Hematopoietic multipotent progenitor cell treated with erythropoietin and hydrocortisone succinate and interleukin-3 and kit ligand, for 6 days (in vitro differentiated cells): ENCODE results near the gene OR2Z1.
A peak's percentile ranks its signal among the peaks of the same experiment; 100 is the strongest.

ENCODE experiments used
- DNase-seq: peaks from one replicate; pipeline ENCODE4 v3.0.0-alpha.2; 2015

The OR2Z1 gene, protein sequence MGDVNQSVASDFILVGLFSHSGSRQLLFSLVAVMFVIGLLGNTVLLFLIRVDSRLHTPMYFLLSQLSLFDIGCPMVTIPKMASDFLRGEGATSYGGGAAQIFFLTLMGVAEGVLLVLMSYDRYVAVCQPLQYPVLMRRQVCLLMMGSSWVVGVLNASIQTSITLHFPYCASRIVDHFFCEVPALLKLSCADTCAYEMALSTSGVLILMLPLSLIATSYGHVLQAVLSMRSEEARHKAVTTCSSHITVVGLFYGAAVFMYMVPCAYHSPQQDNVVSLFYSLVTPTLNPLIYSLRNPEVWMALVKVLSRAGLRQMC

DNA sequence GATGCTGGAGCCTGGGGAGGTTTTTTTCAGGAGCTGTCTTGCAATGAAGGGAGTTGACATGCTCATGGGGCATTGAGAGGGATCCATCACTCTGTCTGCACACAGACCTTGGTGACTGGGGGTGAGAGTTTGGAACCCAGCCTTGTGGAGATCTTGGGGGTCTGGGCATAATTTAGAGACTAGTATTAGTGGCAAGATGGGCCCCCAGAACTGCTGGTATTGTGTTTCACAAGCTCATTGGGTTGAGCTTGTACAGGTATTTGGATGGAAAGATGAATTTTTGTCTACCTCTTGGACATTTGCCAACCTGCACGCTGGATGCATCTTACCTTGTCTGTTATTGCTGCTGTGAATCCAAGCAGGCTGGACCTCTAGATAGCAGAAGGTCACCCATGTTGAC is at the start of gene OR2Z1:
Gene OR2Z1 (plus strand): TSS at position 301 of the 400 bp plus-strand sequence. CDS start 9,395 bp downstream, outside the sequence.
- no peak for DNase-seq

DNA sequence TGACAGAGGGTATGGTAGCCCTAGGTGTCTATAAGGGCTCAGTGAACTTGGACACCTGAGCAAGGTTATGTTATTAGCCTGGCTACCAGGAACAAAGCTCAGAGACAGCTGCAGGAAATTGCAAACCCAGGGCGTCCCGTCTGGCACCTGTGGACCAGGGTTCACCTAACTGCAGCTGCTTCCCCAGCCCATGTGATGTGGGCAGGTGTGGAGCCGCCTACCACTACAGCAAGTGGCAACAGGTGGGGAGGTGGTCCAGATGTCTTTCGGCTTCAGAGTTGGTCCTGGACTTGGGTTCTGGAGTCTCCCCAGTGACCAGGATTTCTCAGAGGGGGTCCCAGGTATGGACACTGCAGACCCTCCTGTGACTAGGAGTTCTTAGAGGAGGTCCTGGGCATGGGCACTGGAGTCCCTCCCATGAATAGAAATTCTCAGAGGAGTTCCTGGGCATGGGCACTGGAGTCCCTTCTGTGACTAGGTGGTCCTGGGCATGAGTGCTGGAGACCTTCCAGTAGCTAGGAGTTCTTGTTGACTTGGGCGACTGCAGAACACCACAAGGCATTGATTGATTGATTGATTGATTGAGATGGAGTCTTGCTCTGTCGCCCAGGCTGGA is 48.0 kb upstream of the OR2Z1 start:
- no peak for DNase-seq

DNA sequence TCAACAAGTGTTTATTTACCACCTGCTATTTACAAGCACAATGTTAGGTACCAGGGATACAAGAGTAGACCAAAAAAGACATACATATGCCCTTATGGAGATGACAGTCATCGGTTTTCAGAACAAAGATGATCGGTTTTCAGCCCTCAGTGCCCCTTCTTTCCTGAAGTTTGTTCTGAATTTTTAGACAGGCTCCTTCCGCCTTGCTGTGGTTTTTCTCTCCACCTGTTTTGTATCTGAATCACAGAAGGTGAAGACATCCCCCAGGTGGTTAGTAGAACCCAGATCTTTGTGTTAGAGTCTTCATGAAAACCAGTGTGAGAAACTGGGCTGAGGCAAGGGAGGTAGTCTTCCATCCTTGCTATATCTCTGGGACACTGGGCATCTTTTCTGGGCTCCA is 46.4 kb upstream of the OR2Z1 start:
- DNase-seq = no peak

DNA sequence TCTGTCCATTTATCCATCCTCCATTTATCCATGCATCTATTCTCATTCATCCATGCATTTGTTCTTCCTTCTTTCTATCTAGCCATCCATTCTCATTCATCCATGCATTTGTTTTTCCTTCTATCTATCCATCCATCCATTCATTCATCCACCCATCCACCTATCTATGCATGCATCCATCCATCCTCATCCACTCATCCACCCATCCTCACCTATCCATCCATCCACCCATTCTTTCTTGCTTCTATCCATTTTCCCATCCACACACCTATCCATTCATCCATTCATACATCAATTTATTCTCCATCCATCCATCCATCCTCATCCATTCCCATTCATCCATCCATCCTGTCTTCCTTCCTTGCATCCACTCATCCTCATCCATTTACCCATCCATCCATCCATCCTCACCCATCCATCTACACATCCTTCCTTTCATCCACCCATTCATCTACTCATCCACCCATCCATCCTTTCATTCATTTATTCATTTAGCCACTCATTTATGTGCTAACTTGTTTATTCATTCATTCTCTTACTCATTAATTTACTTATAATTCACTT is 43.1 kb upstream of the OR2Z1 start:
- DNase-seq = no peak

DNA sequence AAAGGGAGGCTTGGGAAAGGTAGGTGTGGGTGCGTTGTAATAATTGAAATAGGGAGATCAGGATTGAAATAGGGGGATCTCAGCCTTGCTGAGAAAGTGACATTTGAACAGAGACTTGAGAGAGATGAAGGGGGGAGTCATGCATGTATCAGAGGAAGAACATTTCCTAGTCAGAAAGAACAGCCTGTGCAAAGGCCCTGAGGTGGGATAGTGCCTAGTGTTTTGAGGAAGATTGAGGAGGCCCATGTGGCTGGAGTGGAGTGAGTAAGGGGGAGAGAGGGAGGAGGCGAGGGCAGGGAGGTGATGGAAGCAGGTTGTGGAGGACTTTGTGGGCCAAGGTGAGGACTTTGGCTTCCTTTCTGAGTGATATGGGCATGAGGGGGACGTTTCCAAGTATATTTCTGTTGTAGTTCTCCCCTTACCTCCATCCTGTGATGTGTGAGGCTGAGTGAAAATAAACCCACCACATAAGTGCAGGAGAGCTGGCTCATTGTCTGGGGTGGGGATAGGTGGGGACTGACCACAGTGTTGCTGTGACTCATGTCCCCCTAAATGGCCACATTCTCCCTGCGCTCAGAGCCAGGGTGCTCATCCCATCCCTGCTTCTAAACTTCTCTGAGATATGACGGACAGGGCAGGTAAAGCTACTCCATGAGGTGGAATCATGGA is 40.6 kb upstream of the OR2Z1 start:
- DNase-seq = no peak

DNA sequence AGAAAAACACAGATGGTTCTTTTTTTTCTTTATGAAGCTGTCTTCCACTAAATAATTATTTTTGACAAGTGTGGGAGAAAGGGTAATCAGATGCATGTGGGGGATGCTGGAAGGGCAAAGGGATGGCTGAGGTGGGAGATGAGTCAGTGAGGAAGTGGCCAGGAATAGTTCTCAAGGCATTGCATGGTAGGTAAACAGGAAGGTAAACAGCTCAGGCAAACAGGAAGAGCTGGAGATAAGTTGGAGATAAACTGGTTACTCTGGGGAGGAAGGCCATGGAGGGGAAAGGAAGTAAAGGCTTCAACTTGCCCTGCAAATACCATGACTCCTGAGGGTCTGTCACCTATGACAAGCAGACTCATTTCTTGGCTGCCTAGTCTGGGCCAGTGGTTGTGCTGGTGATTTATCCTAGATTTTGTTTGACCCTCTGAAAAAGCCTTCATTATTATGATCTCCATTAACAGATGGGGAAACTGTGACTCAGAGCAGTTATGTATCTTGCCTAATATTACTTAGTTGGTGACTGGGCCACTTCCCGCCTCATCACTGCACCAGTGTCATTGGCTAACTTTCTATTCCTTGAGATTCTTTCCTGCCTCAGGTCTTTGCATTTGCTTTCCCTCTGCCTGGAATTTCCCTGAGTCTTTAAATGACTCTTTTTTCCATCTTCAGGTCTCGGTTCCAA is 39.9 kb upstream of the OR2Z1 start:
- DNase-seq = no peak

DNA sequence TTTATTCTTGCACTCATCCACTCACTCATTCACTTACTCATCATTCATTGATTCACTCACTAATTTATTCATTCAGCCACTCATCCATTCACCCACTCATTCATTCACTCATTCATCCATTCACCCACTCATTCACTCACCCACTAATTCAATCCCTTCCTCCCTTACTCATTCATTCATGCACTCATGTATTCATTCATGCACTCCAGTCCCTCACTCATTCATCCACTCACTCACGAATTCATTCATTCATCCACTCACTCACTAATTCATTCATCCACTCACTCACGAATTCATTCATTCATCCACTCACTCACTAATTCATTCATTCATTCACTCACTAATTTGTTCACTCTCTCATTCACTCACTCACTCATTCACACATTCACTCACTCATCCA is 39.0 kb upstream of the OR2Z1 start:
- no peak for DNase-seq

DNA sequence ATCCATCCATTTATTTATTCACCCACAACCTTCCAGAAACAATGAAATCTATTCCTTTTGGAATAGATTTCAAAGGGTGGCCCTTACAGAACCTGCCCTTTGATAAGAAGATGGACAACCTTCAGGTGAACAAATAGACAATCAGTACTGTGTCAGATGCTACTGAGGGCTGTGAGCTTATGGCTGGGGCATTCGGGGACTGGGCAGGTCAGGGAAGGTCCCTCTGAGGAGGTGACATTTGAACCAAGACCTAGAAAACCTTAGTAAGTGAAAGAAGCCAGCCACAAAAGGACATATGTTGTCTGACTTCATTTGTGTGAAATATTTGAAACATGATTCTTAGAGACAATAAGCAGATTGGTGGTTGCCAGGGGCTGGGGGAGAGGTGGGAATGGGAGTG is 38.5 kb upstream of the OR2Z1 start:
- DNase-seq = no peak

DNA sequence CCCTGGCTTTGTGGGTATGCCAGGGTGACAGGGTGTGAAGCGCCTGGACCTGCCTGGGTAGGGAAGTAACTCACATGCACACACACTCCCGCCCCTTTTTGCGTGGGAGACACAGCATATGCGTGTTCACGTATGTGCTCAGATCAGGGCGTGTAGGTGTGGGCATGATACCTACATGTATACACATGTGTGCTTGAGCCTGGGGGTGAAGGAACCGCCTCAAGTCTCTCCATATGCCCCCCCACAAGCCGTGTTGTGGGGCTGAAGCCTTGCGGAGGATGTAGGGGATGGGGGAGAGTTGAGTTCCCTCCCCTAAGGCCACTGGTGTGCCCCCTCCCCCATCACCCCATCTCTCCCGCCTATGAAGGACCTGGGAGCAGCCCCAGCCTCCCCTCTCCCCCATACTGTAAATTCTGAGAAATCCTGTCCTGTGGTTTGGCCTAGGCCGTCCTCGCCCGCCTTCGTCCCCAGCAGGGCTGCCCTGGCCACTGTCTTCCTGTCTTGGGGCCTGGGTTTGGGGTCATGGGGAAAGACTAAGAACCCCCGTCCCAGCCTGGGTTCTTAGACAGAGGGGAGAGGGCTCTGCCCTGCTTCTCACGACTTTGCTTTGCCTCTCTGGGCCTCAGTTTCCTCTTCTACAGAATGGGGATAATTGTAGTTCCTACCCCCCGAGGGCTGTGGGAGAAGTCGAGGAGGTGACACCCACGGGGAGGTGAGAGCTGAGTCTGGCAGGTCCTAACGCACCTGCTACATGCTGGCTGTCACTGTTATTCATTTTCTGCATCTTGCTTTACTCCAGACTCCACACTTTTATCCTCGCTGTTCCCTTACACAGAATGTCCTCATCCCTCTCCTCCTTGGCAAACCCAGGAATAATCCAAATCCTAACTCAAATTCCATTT is 37.2 kb upstream of the OR2Z1 start:
- DNase-seq = no peak

DNA sequence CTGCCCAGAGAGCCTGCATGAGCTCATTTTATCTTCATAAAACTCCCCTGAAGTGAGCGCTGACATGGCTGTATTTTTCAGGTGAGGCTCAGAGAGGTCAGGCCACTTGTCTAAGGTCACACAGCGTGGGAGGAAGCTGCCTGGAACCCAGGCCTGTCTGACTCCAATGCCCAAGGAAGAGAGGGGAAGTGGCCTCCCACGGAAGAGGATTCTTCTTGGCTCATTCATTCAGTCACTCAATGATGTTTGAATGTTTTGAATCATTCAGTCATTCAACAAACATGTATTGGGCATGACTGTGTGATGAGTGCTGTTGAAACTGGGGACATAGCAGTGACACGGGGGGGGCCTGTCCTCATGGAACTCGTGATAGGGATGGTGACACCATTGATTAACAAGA is 34.9 kb upstream of the OR2Z1 start:
- no peak for DNase-seq

DNA sequence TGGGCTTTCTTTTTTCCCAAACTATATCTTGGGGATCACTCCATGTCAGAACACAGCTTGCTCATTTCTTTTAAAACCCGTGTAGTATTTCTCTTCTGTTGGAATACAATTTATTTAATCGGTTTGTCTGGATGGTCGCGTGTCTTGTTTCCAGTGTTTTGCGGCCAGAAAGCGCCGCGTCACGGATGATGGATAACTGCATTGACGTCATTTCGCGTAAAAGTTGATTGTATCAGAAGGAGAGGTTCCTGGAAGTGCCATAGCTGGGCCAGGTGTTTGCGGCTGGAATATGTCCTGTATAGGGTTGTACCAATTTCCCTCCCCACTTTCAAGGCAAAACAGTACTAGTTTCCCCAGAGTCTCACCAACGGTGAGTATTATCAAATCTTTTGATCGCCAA is 32.5 kb upstream of the OR2Z1 start:
- no peak for DNase-seq

DNA sequence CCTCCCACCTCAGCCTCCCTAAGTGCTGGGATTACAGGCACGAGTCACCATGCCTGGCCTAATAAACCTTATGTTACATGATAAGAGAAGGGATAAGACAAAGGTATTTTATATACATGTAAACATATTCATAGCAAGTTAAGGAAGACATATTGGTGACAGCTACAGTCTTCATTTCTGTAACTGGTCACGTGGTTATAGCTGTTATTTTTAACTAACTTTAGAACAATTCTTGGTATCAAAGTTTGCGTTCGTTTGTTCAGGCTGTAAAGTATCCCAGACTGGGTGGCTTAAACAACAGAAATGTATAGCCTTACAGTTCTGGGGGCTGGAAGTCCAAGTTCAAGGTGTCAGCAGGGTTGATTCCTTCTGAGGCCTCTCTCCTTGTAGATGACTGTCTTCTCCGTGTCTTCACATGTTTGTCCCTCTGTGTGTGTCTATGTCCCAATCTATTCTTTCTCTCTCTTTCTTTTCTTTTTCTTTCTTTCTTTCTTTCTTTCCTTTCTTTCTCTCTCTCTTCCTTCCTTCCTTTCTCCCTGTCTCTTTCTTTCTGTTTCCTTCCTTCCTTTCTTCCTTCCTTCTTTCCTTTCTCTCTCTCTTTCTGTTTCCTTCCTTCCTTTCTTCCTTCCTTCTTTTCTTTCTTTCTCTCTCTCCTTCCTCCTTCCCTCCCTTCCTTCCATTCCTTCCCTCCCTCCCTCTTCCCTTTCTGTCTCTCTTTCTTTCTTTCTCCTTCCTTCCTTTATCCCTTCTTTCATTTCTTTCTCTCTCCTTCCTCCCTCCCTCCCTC is 30.5 kb upstream of the OR2Z1 start:
- DNase-seq = no peak

DNA sequence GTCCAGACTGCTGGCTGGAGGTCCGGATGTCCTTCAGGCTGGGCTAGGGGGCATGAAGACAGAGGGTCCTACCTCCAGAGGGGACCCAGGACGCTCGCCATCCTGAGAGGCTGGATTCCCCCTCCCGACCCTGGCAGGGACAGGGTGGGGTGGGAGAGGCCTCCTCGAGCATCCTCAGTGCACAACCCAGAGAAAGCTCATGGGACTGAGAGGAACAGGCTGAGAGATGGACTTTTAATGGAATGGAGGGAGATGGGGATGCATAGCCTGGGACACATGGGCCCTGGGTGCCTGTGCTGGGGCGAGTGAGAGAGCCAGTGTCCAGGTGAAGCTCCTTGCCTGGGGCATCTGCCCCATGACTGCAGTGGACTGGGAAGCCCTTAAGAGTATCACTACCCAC is 25.9 kb upstream of the OR2Z1 start:
- no peak for DNase-seq

DNA sequence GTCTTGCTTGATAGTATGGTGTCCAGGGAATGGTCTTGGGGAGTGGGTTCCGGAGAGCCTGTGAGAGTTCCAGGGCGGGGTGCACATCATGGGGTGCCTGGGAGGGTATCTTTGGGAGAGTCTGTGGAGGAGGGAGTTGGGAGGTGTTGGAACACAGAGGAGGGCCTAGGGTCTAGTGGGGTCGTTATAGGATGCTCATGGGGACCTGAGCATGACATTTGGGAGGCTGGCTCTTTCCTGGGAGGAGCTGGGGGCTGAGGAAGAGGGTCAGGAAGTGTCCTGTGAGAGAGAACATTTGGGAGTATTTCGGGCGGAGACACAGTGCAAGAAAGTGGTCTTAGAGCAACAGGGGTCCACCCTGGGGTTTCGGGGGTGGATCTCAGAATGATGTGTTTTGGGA is 25.5 kb upstream of the OR2Z1 start:
- DNase-seq = no peak

DNA sequence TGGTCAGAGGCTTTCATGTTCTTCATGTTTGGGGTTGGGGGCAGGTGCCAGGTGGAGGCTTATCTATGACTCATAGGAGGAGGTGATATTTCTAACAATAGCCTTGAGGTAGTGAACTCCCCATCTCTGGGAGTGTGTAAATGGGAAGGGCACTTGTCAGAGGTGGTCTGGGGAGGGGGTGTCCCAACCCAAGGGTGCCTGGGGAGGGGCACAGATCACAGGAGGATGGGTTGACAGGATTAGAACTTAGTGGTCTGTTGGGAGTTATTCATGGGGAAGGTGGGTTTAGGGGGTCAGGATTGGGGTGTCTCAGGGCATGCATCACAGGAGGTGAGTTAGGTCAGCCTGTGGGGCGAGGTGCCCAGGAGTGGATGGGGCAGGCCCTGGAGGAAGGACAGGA is 24.4 kb upstream of the OR2Z1 start:
- no peak for DNase-seq

DNA sequence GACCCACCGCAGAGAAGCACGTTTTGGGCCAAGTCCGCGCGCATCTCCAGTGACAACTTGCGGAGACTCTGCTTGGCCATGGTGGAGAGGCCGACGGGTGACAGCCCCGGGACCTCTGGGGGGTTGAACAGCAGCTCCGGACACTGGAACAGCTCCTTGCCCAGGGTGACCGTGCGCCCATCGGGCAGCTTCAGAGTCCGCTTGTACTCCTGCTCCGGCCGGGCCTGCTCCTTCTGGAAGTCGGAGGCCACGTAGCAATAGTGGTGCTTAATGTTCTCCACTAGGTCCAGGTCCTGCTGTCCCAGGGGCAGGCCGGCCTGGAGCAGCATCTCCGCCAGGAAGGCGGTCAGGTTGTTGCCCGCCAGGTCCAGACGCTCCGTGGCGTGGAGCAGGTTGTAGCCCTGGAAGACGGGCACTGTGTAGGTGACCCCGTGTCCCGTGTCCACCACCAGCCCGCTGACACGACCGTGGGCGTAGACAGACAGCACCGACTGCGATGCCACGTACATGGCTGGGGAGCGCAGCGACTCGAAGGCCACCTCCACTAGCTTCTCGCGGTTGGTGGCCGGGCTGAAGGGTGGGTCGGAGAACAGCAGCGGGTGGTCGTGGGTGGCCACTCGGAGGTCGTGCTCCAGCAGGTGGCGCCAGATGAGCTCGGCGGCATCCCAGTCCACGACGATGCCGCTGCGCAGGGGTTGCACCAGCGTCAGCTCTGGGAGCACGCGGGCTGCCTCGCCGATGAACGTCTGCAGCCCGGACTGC is 23.6 kb upstream of the OR2Z1 start:
- DNase-seq = peak; percentile 23

DNA sequence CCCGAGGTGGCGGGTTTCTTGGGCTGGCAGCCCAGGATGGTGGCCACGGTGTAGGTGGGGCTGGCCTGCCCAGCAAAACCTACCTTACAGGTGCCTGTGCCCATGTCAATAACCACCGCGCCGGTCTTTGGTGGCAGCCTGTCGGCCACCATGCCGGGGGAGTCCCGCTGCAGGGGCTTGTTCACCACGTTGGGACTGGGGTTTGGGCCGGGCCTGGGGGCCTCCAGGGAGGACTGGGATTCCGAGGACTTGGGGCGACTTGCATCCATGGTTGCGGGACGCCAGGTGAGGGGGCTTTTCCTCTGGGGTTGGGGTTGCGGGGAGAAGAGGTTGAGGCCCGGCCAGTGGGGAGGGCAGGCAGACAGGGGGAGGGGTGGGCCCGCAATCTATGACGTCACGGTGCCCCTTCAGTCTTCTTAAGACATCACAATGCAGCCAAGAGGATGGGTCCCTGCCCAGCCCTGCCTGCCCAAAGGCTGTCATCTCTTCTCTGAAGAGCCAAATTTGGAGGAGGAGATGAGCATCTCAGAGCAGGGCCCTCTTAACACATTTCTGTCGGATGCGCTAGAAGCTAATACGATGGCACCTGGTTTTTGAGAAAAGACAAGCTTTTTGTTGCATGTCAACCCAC is 22.9 kb upstream of the OR2Z1 start, which contains the start of gene ACTL9:
Gene ACTL9 (minus strand): TSS at position 363 of the 631 bp plus-strand sequence. CDS start 94 bp downstream, at position 269.
- DNase-seq = no peak

DNA sequence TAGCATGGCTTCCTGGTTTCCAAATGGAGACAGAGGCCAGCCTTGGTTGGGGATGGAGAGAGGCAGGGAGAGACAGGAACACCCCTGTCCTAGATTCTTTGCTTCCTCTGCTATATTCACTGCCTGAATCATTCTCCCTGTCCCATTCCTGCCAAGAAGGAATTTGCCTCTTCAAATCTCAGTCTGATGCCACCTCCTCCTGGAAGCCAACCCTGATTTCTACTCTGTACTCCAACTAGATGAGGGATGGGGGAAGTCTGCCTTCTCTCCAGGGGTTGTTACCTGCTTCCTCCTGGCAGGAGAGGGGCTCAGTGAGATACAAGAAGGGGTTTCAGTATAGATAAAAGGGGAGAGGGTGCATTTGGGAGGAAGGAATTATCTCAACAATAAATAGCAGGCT is 21.5 kb upstream of the OR2Z1 start:
- DNase-seq = no peak

DNA sequence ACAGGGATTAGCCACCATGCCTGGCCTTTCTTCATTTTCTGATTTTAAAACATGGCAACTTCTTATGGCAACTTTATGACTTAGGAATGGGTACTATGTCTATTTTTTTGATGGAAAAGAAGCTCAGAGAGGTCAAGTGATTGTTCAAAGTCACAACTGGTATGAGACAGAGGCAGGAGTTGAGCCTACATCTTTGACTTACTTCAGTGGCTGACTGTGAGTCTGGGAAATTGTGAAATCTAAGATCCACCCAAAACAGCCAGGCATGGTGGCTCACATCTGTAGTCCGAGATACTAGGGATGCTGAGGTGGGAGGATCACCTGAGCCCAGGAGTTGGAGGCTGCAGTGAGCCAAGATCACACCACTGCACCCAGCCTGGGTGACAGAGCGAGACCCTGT is 20.5 kb upstream of the OR2Z1 start:
- DNase-seq = no peak

DNA sequence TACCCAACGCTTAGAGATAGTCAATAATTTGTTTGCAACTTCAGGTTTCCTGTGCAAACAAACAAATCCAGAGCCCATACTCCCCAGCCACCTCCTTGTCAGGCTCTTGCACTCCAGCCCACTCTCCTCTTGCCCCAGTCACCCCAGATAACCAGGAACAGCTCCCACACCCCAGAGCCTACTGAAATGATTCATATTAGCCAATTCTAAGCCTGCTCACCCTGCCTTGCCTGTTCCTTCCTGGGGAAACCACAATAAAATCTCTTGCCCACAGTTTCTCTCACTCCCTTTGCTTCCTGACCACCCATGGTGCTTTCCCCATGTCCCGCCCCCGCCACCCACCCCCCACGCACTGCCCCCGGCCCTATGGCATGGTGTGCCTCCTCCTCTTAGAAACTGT is 19.1 kb upstream of the OR2Z1 start:
- peak; percentile 62 for DNase-seq
